ENCODE data around the gene SPAG6. TPM values are rescaled to one million over a fixed set of nuclear protein-coding genes. Genes with fewer than 3 reads are reported as not detected.
"Not testable (repeated sequence)": the region's sequence is repeated elsewhere in the genome, so short reads cannot be mapped to it uniquely, and the experiment has no call there.

The SPAG6 gene
- total RNA-seq, 2 experiments from 2014 or later, result not detected

DNA sequence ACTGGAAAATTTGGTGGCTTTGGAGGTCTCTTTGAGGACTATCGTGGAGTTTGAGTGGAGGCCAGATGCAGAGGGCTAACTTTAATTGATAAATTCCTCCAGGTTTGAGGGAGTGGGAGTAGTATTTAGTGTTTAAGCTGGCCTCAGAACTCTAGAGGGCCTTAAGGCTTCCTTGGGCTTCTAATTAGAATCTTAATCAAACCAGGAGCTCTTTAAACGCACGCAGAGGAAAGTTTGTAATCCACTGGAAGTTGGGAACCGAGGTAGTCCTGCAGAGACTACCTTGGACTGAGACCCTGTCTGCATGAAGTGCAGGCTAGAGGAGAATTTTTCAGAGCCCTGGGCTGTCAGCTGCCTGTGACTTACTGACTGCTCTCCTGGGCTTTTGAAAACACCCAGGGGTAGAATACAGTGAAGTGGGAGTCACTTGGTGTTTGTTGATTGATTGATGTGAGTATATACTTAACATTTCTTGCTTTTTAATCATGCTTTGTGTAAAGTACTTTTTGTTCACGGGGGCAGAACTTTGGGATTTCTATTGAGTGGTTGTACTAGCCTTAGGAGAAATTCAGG lies 5.9 kb downstream of the SPAG6 start:
- intact Hi-C loops (cut with micrococcal nuclease), result no loop called here
- Mint-ChIP-seq H3K4me3 (no peak overlapping the region), H3K36me3 (ENCODE audit: low read depth) (peaks cover 2% of the 10 kb centered on the region), H3K4me1 (ENCODE audit: low read depth) (no peaks in the 10 kb centered on the region), H3K9me3 (peaks cover 3% of the 10 kb centered on the region), H3K27me3 (peaks cover 18% of the 10 kb centered on the region), H3K27ac (no peak overlapping the region)
- TF ChIP-seq, protein P1, sequence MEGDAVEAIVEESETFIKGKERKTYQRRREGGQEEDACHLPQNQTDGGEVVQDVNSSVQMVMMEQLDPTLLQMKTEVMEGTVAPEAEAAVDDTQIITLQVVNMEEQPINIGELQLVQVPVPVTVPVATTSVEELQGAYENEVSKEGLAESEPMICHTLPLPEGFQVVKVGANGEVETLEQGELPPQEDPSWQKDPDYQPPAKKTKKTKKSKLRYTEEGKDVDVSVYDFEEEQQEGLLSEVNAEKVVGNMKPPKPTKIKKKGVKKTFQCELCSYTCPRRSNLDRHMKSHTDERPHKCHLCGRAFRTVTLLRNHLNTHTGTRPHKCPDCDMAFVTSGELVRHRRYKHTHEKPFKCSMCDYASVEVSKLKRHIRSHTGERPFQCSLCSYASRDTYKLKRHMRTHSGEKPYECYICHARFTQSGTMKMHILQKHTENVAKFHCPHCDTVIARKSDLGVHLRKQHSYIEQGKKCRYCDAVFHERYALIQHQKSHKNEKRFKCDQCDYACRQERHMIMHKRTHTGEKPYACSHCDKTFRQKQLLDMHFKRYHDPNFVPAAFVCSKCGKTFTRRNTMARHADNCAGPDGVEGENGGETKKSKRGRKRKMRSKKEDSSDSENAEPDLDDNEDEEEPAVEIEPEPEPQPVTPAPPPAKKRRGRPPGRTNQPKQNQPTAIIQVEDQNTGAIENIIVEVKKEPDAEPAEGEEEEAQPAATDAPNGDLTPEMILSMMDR (IDR thresholded peaks at IDR 0.05), result no peak
- CTCF ChIA-PET, result no interaction called here
- no peak for ATAC-seq
- no peak for DNase-seq
- POLR2A ChIA-PET, result no interaction called here

DNA sequence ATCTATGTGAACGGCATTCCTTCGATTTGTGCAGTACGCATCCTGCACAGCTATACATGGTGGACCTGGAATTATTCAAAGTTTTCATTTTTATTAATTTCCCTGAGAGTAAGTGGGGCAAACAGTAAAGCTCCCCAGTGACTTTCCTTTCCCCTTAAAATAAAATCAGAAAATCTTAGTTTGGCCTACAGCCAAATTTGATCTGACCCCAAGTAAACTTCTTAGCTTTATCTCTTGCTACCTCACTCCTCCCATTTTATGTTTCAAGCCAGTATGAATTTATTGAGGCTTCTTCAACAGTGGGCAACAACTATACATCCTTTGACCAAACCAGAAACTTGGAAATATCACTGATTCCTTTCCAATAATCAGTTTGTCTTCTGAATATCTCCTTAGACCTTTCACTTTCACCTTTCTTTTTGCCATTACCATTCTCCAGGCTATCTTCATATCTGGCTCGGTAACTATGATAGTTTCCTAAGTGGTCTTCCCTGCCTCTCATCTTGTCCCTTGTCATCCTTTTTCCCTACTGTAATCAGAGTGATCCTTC lies 11.1 kb downstream of the SPAG6 start:
- ATAC-seq, result no peak
- H3K4me3 Mint-ChIP-seq, result no peak overlapping the region
- CTCF ChIA-PET, result no interaction called here
- H3K4me1 Mint-ChIP-seq (ENCODE audit: low read depth), result no peaks in the 10 kb centered on the region
- H3K27me3 Mint-ChIP-seq, result peaks cover 6% of the 10 kb centered on the region
- TF ChIP-seq, protein P1 (IDR thresholded peaks at IDR 0.05), result no peak
- intact Hi-C loops (cut with micrococcal nuclease), result no loop called here
- H3K36me3 Mint-ChIP-seq (ENCODE audit: low read depth), result no peaks in the 10 kb centered on the region
- POLR2A ChIA-PET, result interaction anchor here (1.4 kb wide), 1 partner anchor 11 kb away, joined by 3 read pairs; the partner anchor contains the start of gene SPAG6
- DNase-seq, result no peak
- H3K27ac Mint-ChIP-seq, result no peak overlapping the region
- H3K9me3 Mint-ChIP-seq, result no peaks in the 10 kb centered on the region

DNA sequence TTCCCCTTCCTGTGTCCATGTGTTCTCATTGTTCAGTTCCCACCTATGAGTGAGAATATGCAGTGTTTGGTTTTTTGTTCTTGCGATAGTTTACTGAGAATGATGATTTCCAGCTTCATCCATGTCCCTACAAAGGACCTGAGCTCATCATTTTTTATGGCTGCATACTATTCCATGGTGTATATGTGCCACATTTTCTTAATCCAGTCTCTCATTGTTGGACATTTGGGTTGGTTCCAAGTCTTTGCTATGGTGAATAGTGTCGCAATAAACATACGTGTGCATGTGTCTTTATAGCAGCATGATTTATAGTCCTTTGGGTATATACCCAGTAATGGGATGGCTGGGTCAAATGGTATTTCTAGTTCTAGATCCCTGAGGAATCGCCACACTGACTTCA lies 12.5 kb downstream of the SPAG6 start:
- H3K27ac Mint-ChIP-seq; H3K36me3 Mint-ChIP-seq (ENCODE audit: low read depth); CTCF ChIA-PET; ATAC-seq; H3K4me1 Mint-ChIP-seq (ENCODE audit: low read depth); H3K27me3 Mint-ChIP-seq; intact Hi-C loops (cut with micrococcal nuclease); DNase-seq; H3K9me3 Mint-ChIP-seq; POLR2A ChIA-PET; H3K4me3 Mint-ChIP-seq: not testable (repeated sequence)

DNA sequence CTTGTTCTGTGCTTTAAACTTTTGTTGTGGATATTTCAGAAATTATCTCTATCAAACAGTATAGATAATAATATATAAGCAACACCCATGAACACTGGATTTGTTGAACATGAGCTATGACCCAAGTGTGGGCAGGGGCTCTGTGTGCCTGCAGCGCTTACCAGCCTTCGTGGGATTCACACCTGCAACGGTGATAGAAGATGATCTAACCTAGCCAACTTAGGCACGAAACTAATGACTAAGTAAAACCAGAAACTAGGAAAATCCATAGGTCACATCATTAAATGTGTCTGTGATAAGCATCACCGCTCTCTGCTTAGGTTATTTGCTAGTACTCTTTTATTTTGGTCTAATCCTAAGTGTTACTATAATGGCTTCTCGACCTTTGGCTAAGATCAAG lies 18.0 kb downstream of the SPAG6 start:
- peak; percentile 78 for ATAC-seq
- Mint-ChIP-seq H3K27ac (no peak overlapping the region), H3K27me3 (peaks cover 6% of the 10 kb centered on the region), H3K4me3 (no peak overlapping the region), H3K36me3 (ENCODE audit: low read depth) (no peaks in the 10 kb centered on the region), H3K9me3 (no peaks in the 10 kb centered on the region), H3K4me1 (ENCODE audit: low read depth) (peaks cover 27% of the 10 kb centered on the region)
- peak; percentile 69 for DNase-seq
- TF ChIP-seq, protein P1 (IDR thresholded peaks at IDR 0.05), result no peak
- ChIA-PET POLR2A (no interaction called here), CTCF (interaction anchor here (0.6 kb wide), 1 partner anchor 104 kb away, joined by 3 read pairs; no protein-coding TSS in a partner anchor)
- intact Hi-C loops (cut with micrococcal nuclease), result loop anchor here (10.0 kb wide), 1 partner anchor 71 kb away; no protein-coding TSS in a partner anchor

DNA sequence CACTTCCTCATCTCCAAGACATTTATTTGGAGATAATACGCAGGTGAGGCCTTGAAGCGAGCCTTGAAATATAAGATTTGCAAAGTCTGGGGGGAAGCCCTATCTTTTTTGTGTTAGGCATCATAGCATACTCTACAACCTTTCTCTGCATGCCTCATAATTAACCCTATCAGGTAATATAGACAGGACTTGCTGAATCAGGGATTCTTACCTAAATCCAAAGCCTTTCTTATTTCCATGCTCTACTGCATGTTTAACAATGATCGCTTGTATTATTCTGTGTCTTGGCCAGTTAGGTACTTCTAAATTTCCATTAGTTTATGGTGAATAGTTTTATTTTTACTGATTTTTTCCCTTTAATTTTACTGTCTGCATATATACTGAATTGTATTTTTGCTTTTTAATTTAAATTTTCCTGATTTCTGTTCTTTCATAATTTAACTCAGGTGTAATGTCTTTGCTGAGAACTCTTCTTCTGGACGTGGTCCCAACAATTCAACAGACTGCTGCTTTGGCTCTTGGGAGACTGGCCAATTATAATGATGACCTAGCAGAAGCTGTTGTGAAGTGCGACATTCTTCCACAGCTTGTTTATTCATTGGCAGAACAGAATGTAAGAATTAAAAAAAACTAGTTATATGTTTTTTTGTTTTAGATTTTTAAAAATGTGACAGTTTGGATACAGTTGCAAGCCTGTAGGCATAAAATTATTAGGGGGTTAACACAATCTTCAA lies 19.3 kb downstream of the SPAG6 start:
- Mint-ChIP-seq H3K4me1 (ENCODE audit: low read depth) (peaks cover 37% of the 10 kb centered on the region), H3K36me3 (ENCODE audit: low read depth) (no peaks in the 10 kb centered on the region), H3K4me3 (no peak overlapping the region), H3K27me3 (peaks cover 6% of the 10 kb centered on the region), H3K27ac (no peak overlapping the region), H3K9me3 (no peaks in the 10 kb centered on the region)
- no peak for DNase-seq
- CTCF ChIA-PET, result no interaction called here
- TF ChIP-seq, protein P1 (IDR thresholded peaks at IDR 0.05), result no peak
- no peak for ATAC-seq
- POLR2A ChIA-PET, result no interaction called here
- intact Hi-C loops (cut with micrococcal nuclease), result loop anchor here (10.0 kb wide), 1 partner anchor 70 kb away; no protein-coding TSS in a partner anchor

All from activated CD8-positive, alpha-beta T cell treated with anti-CD3 and anti-CD28 coated beads for 36 hours (primary cell).